Esophagus mucosa (tissue), 1 donor: ENCODE results near the gene FXR1. TPM values are rescaled to one million over a fixed set of nuclear protein-coding genes. Genes with fewer than 3 reads are reported as not detected.

Source experiments
- ATAC-seq: fragments of 200-7000 bp; cut with Tn5 transposase; one replicate; pipeline ENCODE4 v1.9.1; 2020
- total RNA-seq: library from RNA; stranded (reverse); gene quantifications from one replicate; pipeline ENCODE4 v1.2.4, GENCODE V29; 2023
- donor health status: DM: yes; HTN: yes; CAD: no.

Gene FXR1
- total RNA-seq, 1 donor from 2014 or later = 54.0 TPM

- ATAC-seq = no peak
Observed at GRCh38 chr3:181009225-181009624, 96.8 kb downstream of the FXR1 start.

- no peak for ATAC-seq
Observed at GRCh38 chr3:181017690-181018089, 105.2 kb downstream of the FXR1 start.

GRCh38 chr3:181025204-181025603 is 112.7 kb downstream of the FXR1 start:
- no peak for ATAC-seq

- ATAC-seq = no peak
Observed at GRCh38 chr3:181030948-181031347, 118.5 kb downstream of the FXR1 start.

Other genes with a start within 250 kb of the FXR1 start
- not detected for gene CCDC39, start 233.2 kb upstream of the FXR1 start, total RNA-seq
- 34.4 TPM for gene DNAJC19, start 77.1 kb downstream of the FXR1 start, total RNA-seq